Kidney epithelial cell (primary cell): Measurements from ENCODE around the gene LAIR2. TPM values are rescaled to one million over a fixed set of nuclear protein-coding genes. Genes with fewer than 3 reads are reported as not detected.
"Not testable (repeated sequence)": the region's sequence is repeated elsewhere in the genome, so short reads cannot be mapped to it uniquely, and the experiment has no call there.

Experiments used
- DNase-seq: peaks from one replicate; pipeline ENCODE4 v3.0.0-alpha.2; 2010; ENCODE audit warnings: low read depth
- H3K27me3 ChIP-seq: 2 replicates; pipeline ENCODE4 v1.6.0; 2011; ENCODE audit warnings: low read length; ENCODE audit not compliant: control insufficient read depth, insufficient read depth
- H3K36me3 ChIP-seq: 2 replicates; pipeline ENCODE4 v1.5.1; 2011; ENCODE audit warnings: low read length; ENCODE audit not compliant: control insufficient read depth, insufficient read depth
- H3K4me3 ChIP-seq: 2 replicates; pipeline ENCODE4 v1.5.1; 2011; ENCODE audit warnings: low read depth, mild to moderate bottlenecking, control low read depth, low read length
- CTCF ChIP-seq: IDR thresholded peaks from 2 replicates; pipeline ENCODE4 v1.5.1; 2011; ENCODE audit warnings: mild to moderate bottlenecking, moderate library complexity, low read length, control low read depth, inconsistent platforms; ENCODE audit not compliant: insufficient read depth, poor library complexity, severe bottlenecking
- total RNA-seq: library from RNA; depleted of rRNA; stranded (reverse); fragments of >200 nt; gene quantifications from 2 replicates; pipeline ENCODE4 v1.2.3, GENCODE V29; 2015

The LAIR2 gene
- total RNA-seq, 1 donor from 2014 or later = not detected

- no peaks in the 10 kb centered on the region for H3K36me3 ChIP-seq
- no peak overlapping the region for H3K4me3 ChIP-seq
- no peaks in the 10 kb centered on the region for H3K27me3 ChIP-seq
- TF ChIP-seq CTCF = no peak
- DNase-seq = no peak
Measured at GRCh38 chr19:54506079-54506478, 3.4 kb downstream of the LAIR2 start.

GRCh38 chr19:54507038-54507717 lies 4.5 kb downstream of the LAIR2 start:
- not testable (repeated sequence) for DNase-seq, H3K27me3 ChIP-seq, H3K36me3 ChIP-seq, H3K4me3 ChIP-seq

DNA sequence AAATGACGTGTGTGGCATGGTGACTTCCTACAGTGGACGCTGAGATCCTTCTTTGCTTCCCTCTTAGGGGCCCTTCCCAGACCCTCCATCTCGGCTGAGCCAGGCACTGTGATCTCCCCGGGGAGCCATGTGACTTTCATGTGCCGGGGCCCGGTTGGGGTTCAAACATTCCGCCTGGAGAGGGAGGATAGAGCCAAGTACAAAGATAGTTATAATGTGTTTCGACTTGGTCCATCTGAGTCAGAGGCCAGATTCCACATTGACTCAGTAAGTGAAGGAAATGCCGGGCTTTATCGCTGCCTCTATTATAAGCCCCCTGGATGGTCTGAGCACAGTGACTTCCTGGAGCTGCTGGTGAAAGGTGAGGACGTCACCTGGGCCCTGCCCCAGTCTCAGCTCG lies 5.2 kb downstream of the LAIR2 start:
- H3K4me3 ChIP-seq = no peak overlapping the region
- no peak for TF ChIP-seq CTCF
- no peaks in the 10 kb centered on the region for H3K27me3 ChIP-seq
- no peaks in the 10 kb centered on the region for H3K36me3 ChIP-seq
- no peak for DNase-seq

DNA sequence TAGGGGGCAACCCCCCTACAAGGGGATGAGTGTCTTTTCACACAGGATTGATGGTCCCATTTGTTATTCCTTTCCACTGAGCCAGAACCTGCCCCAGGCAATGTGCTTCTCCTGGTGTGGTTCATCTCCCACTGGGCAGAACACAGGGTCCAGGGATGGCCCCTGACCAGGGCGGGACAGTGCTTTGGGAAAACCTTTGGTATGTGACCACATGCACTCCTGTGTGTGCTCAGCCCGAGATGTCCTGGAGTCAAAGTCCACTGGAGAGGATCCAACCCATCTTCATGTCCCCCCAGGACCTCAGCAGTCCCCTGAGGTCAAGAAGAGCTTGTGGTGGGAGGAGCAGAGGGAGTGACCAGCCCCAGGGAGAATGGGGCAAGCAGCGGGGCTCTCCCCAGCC lies 5.9 kb downstream of the LAIR2 start:
- not testable (repeated sequence) for H3K36me3 ChIP-seq, H3K4me3 ChIP-seq, DNase-seq, H3K27me3 ChIP-seq

GRCh38 chr19:54509200-54509940 lies 6.7 kb downstream of the LAIR2 start:
- not testable (repeated sequence) for DNase-seq, H3K36me3 ChIP-seq, H3K4me3 ChIP-seq, H3K27me3 ChIP-seq

GRCh38 chr19:54515156-54515555 lies 12.5 kb downstream of the LAIR2 start:
- no peaks in the 10 kb centered on the region for H3K36me3 ChIP-seq
- no peak overlapping the region for H3K4me3 ChIP-seq
- DNase-seq = no peak
- TF ChIP-seq CTCF = no peak
- no peaks in the 10 kb centered on the region for H3K27me3 ChIP-seq

- no peaks in the 10 kb centered on the region for H3K27me3 ChIP-seq
- DNase-seq = no peak
- H3K36me3 ChIP-seq = no peaks in the 10 kb centered on the region
- no peak overlapping the region for H3K4me3 ChIP-seq
- TF ChIP-seq CTCF = no peak
Measured at GRCh38 chr19:54517483-54517882, 14.9 kb downstream of the LAIR2 start.
